ENCODE measurements around the gene KDM3B. TPM values are rescaled to one million over a fixed set of nuclear protein-coding genes. Genes with fewer than 3 reads are reported as not detected.

The KDM3B gene
- polyA plus RNA-seq, 2 of the 4 experiments (the other 2 are of a cell fraction) = 38.1 to 52.5 TPM

- TF ChIP-seq MYC (IDR thresholded peaks at IDR 0.05; ENCODE audit: borderline replicate concordance, low read length) (no peak), HOXB13 (CRISPR knock-in tag; IDR thresholded peaks at IDR 0.05; ENCODE audit: low read depth) (no peak), RARB (CRISPR knock-in tag; IDR thresholded peaks at IDR 0.05) (no peak), SREBF2 (IDR thresholded peaks at IDR 0.05) (no peak), MAX (IDR thresholded peaks at IDR 0.05) (peak; percentile 67; the same call in 1 of the 2 replicates), RFX5 (IDR thresholded peaks at IDR 0.05) (peak; percentile 75), RNF2 (IDR thresholded peaks at IDR 0.05; ENCODE audit: borderline replicate concordance, low read depth) (no peak), EHMT2 (IDR thresholded peaks at IDR 0.05; ENCODE audit: low read depth) (no peak), SMC3 (IDR thresholded peaks at IDR 0.05) (no peak), HOXA7 (CRISPR knock-in tag; IDR thresholded peaks at IDR 0.05) (no peak), HEYL (CRISPR knock-in tag; IDR thresholded peaks at IDR 0.05) (no peak), CTCF (IDR thresholded peaks at IDR 0.05) (no peak), PHF8 (IDR thresholded peaks at IDR 0.05; ENCODE audit: borderline replicate concordance, low read depth) (no peak), BHLHE40 (IDR thresholded peaks at IDR 0.05; ENCODE audit: low read depth, low read length) (no peak), CBX2 (IDR thresholded peaks at IDR 0.05; ENCODE audit: borderline replicate concordance, low read depth) (no peak), JUN (IDR thresholded peaks at IDR 0.05) (peak in 1 of 2 experiments; percentile 58; a peak in 1 of 5 replicates), KDM1A (IDR thresholded peaks at IDR 0.05; ENCODE audit: low read depth) (no peak), ZC3H11A (IDR thresholded peaks at IDR 0.05) (no peak), JUNB (IDR thresholded peaks at IDR 0.05) (no peak)
Measured at GRCh38 chr5:138331449-138332368, 20.8 kb upstream of the KDM3B start, which contains the start of gene CDC25C (continued).

GRCh38 chr5:138334867-138335447 lies 17.5 kb upstream of the KDM3B start:
- CTCF ChIA-PET = interaction anchor here (0.9 to 13.3 kb wide), 4 partner anchors 14 to 128 kb away, joined by 3 to 197 read pairs (median 4); partner anchors contain the start of gene KDM3B
- POLR2A ChIA-PET = no interaction called here

GRCh38 chr5:138336952-138337684 lies 15.4 kb upstream of the KDM3B start:
- ChIA-PET CTCF (interaction anchor here (1.2 to 13.3 kb wide), 2 partner anchors 16 to 157 kb away, joined by 5 to 197 read pairs; partner anchors contain the start of gene KDM3B), POLR2A (interaction anchor here (1.1 to 3.6 kb wide), 3 partner anchors 16 to 206 kb away, joined by 5 to 68 read pairs (median 6); partner anchors contain the start of genes EGR1, ETF1 and KDM3B)
- Histone ChIP-seq H3K4me3 (peak overlapping the region; percentile 82), H3K4me1 (peaks cover 26% of the 10 kb centered on the region; the same call in 2 of the 3 replicates), H3K9me3 (no peaks in the 10 kb centered on the region), H3K27ac (peak overlapping the region; percentile 92 to 99), H3K4me2 (peak overlapping the region; percentile 96)
- no peak for FAIRE-seq
- ATAC-seq = peak; percentile 50 to 76
- DNase-seq (ENCODE audit: low read depth in 1 of 2, low spot score in 1 of 2) = peak; percentile 81 to 87
- WGBS (ENCODE audit: missing lambda C conversion rate) = 34% methylated on average over 13 of the region's 13 CpGs
- TF ChIP-seq HOXB5 (CRISPR knock-in tag; IDR thresholded peaks at IDR 0.05) (no peak), CBX2 (IDR thresholded peaks at IDR 0.05; ENCODE audit: borderline replicate concordance, low read depth) (no peak), POLR2AphosphoS2 (conservative IDR thresholded peaks at IDR 0.05; ENCODE audit: low read length) (no peak), FOSL2 (IDR thresholded peaks at IDR 0.05) (no peak), FOSL2 (CRISPR knock-in tag; IDR thresholded peaks at IDR 0.05) (peak; percentile 51; the same call in 1 of the 2 replicates), JUN (IDR thresholded peaks at IDR 0.05) (no peak), TFCP2L1 (CRISPR knock-in tag; IDR thresholded peaks at IDR 0.05) (no peak), RAD21 (conservative IDR thresholded peaks at IDR 0.05 in 1 of 2, IDR thresholded peaks at IDR 0.05 in 1 of 2) (no peak), KDM5A (IDR thresholded peaks at IDR 0.05) (no peak), RNF2 (IDR thresholded peaks at IDR 0.05; ENCODE audit: borderline replicate concordance, low read depth) (no peak), CEBPB (IDR thresholded peaks at IDR 0.05) (peak; percentile 18 to 63; a peak in 1 of 4 replicates), FOSB (CRISPR knock-in tag; IDR thresholded peaks at IDR 0.05) (no peak), ATOH8 (CRISPR knock-in tag; IDR thresholded peaks at IDR 0.05; ENCODE audit: low read depth) (no peak)

More at GRCh38 chr5:138334867-138335447, 17.5 kb upstream of the KDM3B start:
- peak in 1 of 2 experiments; percentile 46 for DNase-seq (ENCODE audit: low read depth in 1 of 2, low spot score in 1 of 2)
- Histone ChIP-seq H3K27ac (no peak overlapping the region), H3K4me3 (no peak overlapping the region), H3K4me2 (no peak overlapping the region), H3K9me3 (no peaks in the 10 kb centered on the region), H3K4me1 (peaks cover 32% of the 10 kb centered on the region; the same call in 2 of the 3 replicates)
- no peak for ATAC-seq
- FAIRE-seq = no peak
- 55% methylated on average over 3 of the region's 3 CpGs for WGBS (ENCODE audit: missing lambda C conversion rate)
- TF ChIP-seq CEBPB (IDR thresholded peaks at IDR 0.05) (no peak), FOSL2 (IDR thresholded peaks at IDR 0.05) (no peak), FOSL2 (CRISPR knock-in tag; IDR thresholded peaks at IDR 0.05) (peak; percentile 18; the same call in 1 of the 2 replicates)
